Kidney (tissue), 14 donors: ENCODE measurements around the gene PEAK1. TPM values are rescaled to one million over a fixed set of nuclear protein-coding genes. Genes with fewer than 3 reads are reported as not detected.

Experiments
- DNase-seq, 5 donors: peaks; one replicate each; pipeline ENCODE4 v3.0.0-alpha.2; 2013 to 2020
- FAIRE-seq: peaks from 2 replicates; lab custom pipeline; 2012; peaks lifted over from hg19 to GRCh38; lab: Jason Lieb, UNC
- H3K27ac ChIP-seq, 2 donors: one replicate each; pipeline ENCODE4 v1.7.0; 2013; ENCODE audit warnings: low read depth in 2 of 2, low read length in 2 of 2, inconsistent platforms in 1 of 2
- H3K27me3 ChIP-seq: one replicate; pipeline ENCODE4 v1.7.1; 2013; ENCODE audit warnings: low read length, inconsistent platforms; ENCODE audit not compliant: control insufficient read depth, insufficient read depth
- H3K36me3 ChIP-seq, 3 donors: one replicate each; pipeline versions ENCODE4 v1.7.0 to v1.7.1; 2013; ENCODE audit warnings: low read length in 3 of 3, control low read depth in 1 of 3, inconsistent platforms in 1 of 3; ENCODE audit not compliant: insufficient read depth in 3 of 3, control insufficient read depth in 2 of 3
- H3K4me1 ChIP-seq, 3 donors: one replicate each; pipeline versions ENCODE4 v1.7.0 to v1.7.1; 2013; ENCODE audit warnings: low read length in 3 of 3, inconsistent platforms in 1 of 3, low read depth in 1 of 3; ENCODE audit not compliant: control insufficient read depth in 2 of 3, insufficient read depth in 2 of 3
- H3K4me3 ChIP-seq, 3 donors: one replicate each; pipeline versions ENCODE4 v1.7.0 to v1.8.1; 2013; ENCODE audit warnings: low read length in 3 of 3, control low read depth in 1 of 3, inconsistent platforms in 1 of 3
- H3K9ac ChIP-seq, 3 donors: one replicate each; pipeline versions ENCODE4 v1.7.0 to v1.7.1; 2013; ENCODE audit warnings: low read length in 3 of 3, control low read depth in 1 of 3, inconsistent platforms in 1 of 3
- H3K9me3 ChIP-seq, 3 donors: one replicate each; pipeline versions ENCODE4 v1.7.0 to v1.7.1; 2013; ENCODE audit warnings: low read length in 3 of 3, control low read depth in 1 of 3, inconsistent platforms in 1 of 3; ENCODE audit not compliant: control insufficient read depth in 2 of 3, insufficient read depth in 1 of 3
- CTCF ChIP-seq: IDR thresholded peaks from 3 replicates; pipeline ENCODE4 v1.5.1; 2012; ENCODE audit warnings: mild to moderate bottlenecking, moderate library complexity, borderline replicate concordance; ENCODE audit not compliant: insufficient read depth; ENCODE audit errors: extremely low read depth
- intact Hi-C: fragments of 100-400 bp; cut with DNase I; formaldehyde crosslinking; loops from one replicate; pipeline ENCODE4 v1.11.1; 2022
- polyA plus RNA-seq: library from polyadenylated mRNA; stranded (reverse); fragments of 350-450 nt; fragmentation: Illumina TruSeq; extraction: RNeasy Lipid Tissue Mini Kit (QIAGEN cat#74804); gene quantifications from one replicate; pipeline ENCODE4 v1.2.3, GENCODE V29; 2014; ENCODE audit warnings: low read depth, low replicate concordance; ENCODE audit not compliant: insufficient read depth
- total RNA-seq: library from RNA; stranded (reverse); fragmentation: NEBNext Ultra II Directional; extraction: Animal tissue kit (Norgen Biotek cat#: 25700); gene quantifications from one replicate; pipeline ENCODE4 v1.2.1, GENCODE V29; 2021
- donor health status: control.
- donor health status: control.
- donor health status: control.
- donor health status: control.
- donor health status: control.
- donor health status: DM: yes; HTN: yes; CAD: no.
- donor health status: Normal renal cell carcinoma (clear cell type).

PEAK1 gene
- total and polyA plus RNA-seq, 2 donors from 2014 or later, result 2.9 to 50.3 TPM

- H3K4me1 ChIP-seq, result no peaks in the 10 kb centered on the region
- no peaks in the 10 kb centered on the region for H3K9me3 ChIP-seq
- no peaks in the 10 kb centered on the region for H3K27me3 ChIP-seq
- H3K36me3 ChIP-seq, result no peaks in the 10 kb centered on the region
- H3K4me3 ChIP-seq, result no peak overlapping the region
- FAIRE-seq (peak; percentile 61), DNase-seq (no peak)
- intact Hi-C loops, result no loop called here
- H3K27ac ChIP-seq, result no peak overlapping the region
- no peak overlapping the region for H3K9ac ChIP-seq
- no peak for TF ChIP-seq CTCF
Measured at GRCh38 chr15:77327168-77327567, 92.7 kb downstream of the PEAK1 start.

GRCh38 chr15:77326366-77326765 lies 93.5 kb downstream of the PEAK1 start:
- intact Hi-C loops, result no loop called here
- H3K4me3 ChIP-seq, result no peak overlapping the region
- no peak for FAIRE-seq

GRCh38 chr15:77312523-77312922 lies 107.4 kb downstream of the PEAK1 start:
- no peak overlapping the region for H3K27ac ChIP-seq
- no peaks in the 10 kb centered on the region for H3K36me3 ChIP-seq
- no peak for FAIRE-seq
- H3K9me3 ChIP-seq, result no peaks in the 10 kb centered on the region
- no peak for DNase-seq
- no peak overlapping the region for H3K9ac ChIP-seq
- no peaks in the 10 kb centered on the region for H3K27me3 ChIP-seq
- no peak overlapping the region for H3K4me3 ChIP-seq
- no peak for TF ChIP-seq CTCF
- peaks cover 0 to 5% (median 0%) of the 10 kb centered on the region in 3 donors for H3K4me1 ChIP-seq
- intact Hi-C loops, result no loop called here

More at GRCh38 chr15:77326366-77326765, 93.5 kb downstream of the PEAK1 start:
- H3K4me1 ChIP-seq, result no peaks in the 10 kb centered on the region
- H3K9me3 ChIP-seq, result no peaks in the 10 kb centered on the region
- no peak for TF ChIP-seq CTCF
- no peak for DNase-seq
- H3K36me3 ChIP-seq, result no peaks in the 10 kb centered on the region
- no peak overlapping the region for H3K9ac ChIP-seq
- no peaks in the 10 kb centered on the region for H3K27me3 ChIP-seq
- H3K27ac ChIP-seq, result no peak overlapping the region
